ENCODE measurements around the gene KDR. TPM values are rescaled to one million over a fixed set of nuclear protein-coding genes. Genes with fewer than 3 reads are reported as not detected.

KDR gene
- total RNA-seq, 1 experiment from 2014 or later: not detected

- Histone ChIP-seq H3K36me3 (no peaks in the 10 kb centered on the region), H3K9me3 (no peaks in the 10 kb centered on the region), H3K27me3 (no peaks in the 10 kb centered on the region), H3K4me3 (no peak overlapping the region)
- DNase-seq: no peak
Measured at GRCh38 chr4:55096045-55096444, 29.4 kb downstream of the KDR start.

GRCh38 chr4:55092504-55092903 lies 32.9 kb downstream of the KDR start:
- H3K9me3 ChIP-seq: no peaks in the 10 kb centered on the region
- no peaks in the 10 kb centered on the region for H3K27me3 ChIP-seq
- no peak overlapping the region for H3K4me3 ChIP-seq
- no peaks in the 10 kb centered on the region for H3K36me3 ChIP-seq
- no peak for DNase-seq

- no peak for DNase-seq
- no peaks in the 10 kb centered on the region for H3K36me3 ChIP-seq
- H3K4me3 ChIP-seq: no peak overlapping the region
- H3K27me3 ChIP-seq: no peaks in the 10 kb centered on the region
- H3K9me3 ChIP-seq: no peaks in the 10 kb centered on the region
Measured at GRCh38 chr4:55089916-55090315, 35.5 kb downstream of the KDR start.

- H3K27me3 ChIP-seq: no peaks in the 10 kb centered on the region
- DNase-seq: no peak
- no peaks in the 10 kb centered on the region for H3K9me3 ChIP-seq
- no peak overlapping the region for H3K4me3 ChIP-seq
- H3K36me3 ChIP-seq: no peaks in the 10 kb centered on the region
Measured at GRCh38 chr4:55087913-55088260, 37.5 kb downstream of the KDR start.

- DNase-seq: no peak
Measured at GRCh38 chr4:55087009-55087912, 38.1 kb downstream of the KDR start.

GRCh38 chr4:55086578-55086977 lies 38.8 kb downstream of the KDR start:
- Histone ChIP-seq H3K27me3 (no peaks in the 10 kb centered on the region), H3K9me3 (no peaks in the 10 kb centered on the region), H3K4me3 (no peak overlapping the region), H3K36me3 (no peaks in the 10 kb centered on the region)
- DNase-seq: no peak

More at GRCh38 chr4:55087009-55087912, 38.1 kb downstream of the KDR start:
- no peaks in the 10 kb centered on the region for H3K27me3 ChIP-seq
- no peaks in the 10 kb centered on the region for H3K36me3 ChIP-seq
- H3K9me3 ChIP-seq: no peaks in the 10 kb centered on the region
- no peak overlapping the region for H3K4me3 ChIP-seq

GRCh38 chr4:55083735-55084134 lies 41.7 kb downstream of the KDR start:
- Histone ChIP-seq H3K9me3 (no peaks in the 10 kb centered on the region), H3K27me3 (no peaks in the 10 kb centered on the region), H3K4me3 (no peak overlapping the region), H3K36me3 (no peaks in the 10 kb centered on the region)
- no peak for DNase-seq

- Histone ChIP-seq H3K9me3 (no peaks in the 10 kb centered on the region), H3K27me3 (no peaks in the 10 kb centered on the region), H3K36me3 (no peaks in the 10 kb centered on the region), H3K4me3 (no peak overlapping the region)
- no peak for DNase-seq
Measured at GRCh38 chr4:55082756-55083155, 42.6 kb downstream of the KDR start.

- H3K4me3 ChIP-seq: no peak overlapping the region
- H3K9me3 ChIP-seq: no peaks in the 10 kb centered on the region
- no peaks in the 10 kb centered on the region for H3K27me3 ChIP-seq
- H3K36me3 ChIP-seq: no peaks in the 10 kb centered on the region
- DNase-seq: peak; percentile 8
Measured at GRCh38 chr4:55080174-55080865, 45.1 kb downstream of the KDR start.

GRCh38 chr4:55079451-55080173 lies 45.8 kb downstream of the KDR start:
- peak; percentile 55 for DNase-seq
- Histone ChIP-seq H3K27me3 (no peaks in the 10 kb centered on the region), H3K36me3 (no peaks in the 10 kb centered on the region), H3K4me3 (peak overlapping the region; percentile 26), H3K9me3 (no peaks in the 10 kb centered on the region)

- Histone ChIP-seq H3K27me3 (no peaks in the 10 kb centered on the region), H3K4me3 (peak overlapping the region; percentile 26), H3K9me3 (no peaks in the 10 kb centered on the region), H3K36me3 (no peaks in the 10 kb centered on the region)
- DNase-seq: peak; percentile 86
Measured at GRCh38 chr4:55078987-55079386, 46.4 kb downstream of the KDR start.

- H3K36me3 ChIP-seq: no peaks in the 10 kb centered on the region
- H3K4me3 ChIP-seq: no peak overlapping the region
- H3K27me3 ChIP-seq: no peaks in the 10 kb centered on the region
- no peak for DNase-seq
- no peaks in the 10 kb centered on the region for H3K9me3 ChIP-seq
Measured at GRCh38 chr4:55077577-55077976, 47.8 kb downstream of the KDR start.

GRCh38 chr4:55075823-55076716 lies 49.3 kb downstream of the KDR start:
- no peak for DNase-seq
- no peak overlapping the region for H3K4me3 ChIP-seq
- no peaks in the 10 kb centered on the region for H3K9me3 ChIP-seq
- H3K36me3 ChIP-seq: no peaks in the 10 kb centered on the region
- no peaks in the 10 kb centered on the region for H3K27me3 ChIP-seq

- DNase-seq: no peak
- Histone ChIP-seq H3K27me3 (no peaks in the 10 kb centered on the region), H3K9me3 (no peaks in the 10 kb centered on the region), H3K36me3 (no peaks in the 10 kb centered on the region), H3K4me3 (no peak overlapping the region)
Measured at GRCh38 chr4:55075376-55075775, 50.0 kb downstream of the KDR start.

GRCh38 chr4:55074386-55074785 lies 51.0 kb downstream of the KDR start:
- no peak overlapping the region for H3K4me3 ChIP-seq
- H3K36me3 ChIP-seq: no peaks in the 10 kb centered on the region
- no peak for DNase-seq
- no peaks in the 10 kb centered on the region for H3K27me3 ChIP-seq
- no peaks in the 10 kb centered on the region for H3K9me3 ChIP-seq

- Histone ChIP-seq H3K36me3 (no peaks in the 10 kb centered on the region), H3K4me3 (no peak overlapping the region), H3K27me3 (no peaks in the 10 kb centered on the region), H3K9me3 (no peaks in the 10 kb centered on the region)
- no peak for DNase-seq
Measured at GRCh38 chr4:55071951-55072350, 53.4 kb downstream of the KDR start.
